ENCODE results near the gene FAM133A.

GRCh38 chrX:93660575-93660974 lies 13.4 kb upstream of the FAM133A start:
- no peak for TF ChIP-seq CTBP1 (IDR thresholded peaks at IDR 0.05; ENCODE audit: borderline replicate concordance)
- TF ChIP-seq FOXK2 (IDR thresholded peaks at IDR 0.05): no peak
- no peak for TF ChIP-seq BHLHE40 (IDR thresholded peaks at IDR 0.05; ENCODE audit: borderline replicate concordance)
- TF ChIP-seq ZNF384 (IDR thresholded peaks at IDR 0.05): no peak
- TF ChIP-seq PKNOX1 (IDR thresholded peaks at IDR 0.05): no peak
- no peak for TF ChIP-seq ELF4 (IDR thresholded peaks at IDR 0.05)
- no peak for TF ChIP-seq TARDBP (IDR thresholded peaks at IDR 0.05)
- no peak for TF ChIP-seq SUZ12 (IDR thresholded peaks at IDR 0.05)
- no peak for TF ChIP-seq SP1 (IDR thresholded peaks at IDR 0.05)
- no peak for TF ChIP-seq ARNT (IDR thresholded peaks at IDR 0.05)
- TF ChIP-seq HDGF (IDR thresholded peaks at IDR 0.05; ENCODE audit: borderline replicate concordance): no peak
- no peak for TF ChIP-seq NFRKB (IDR thresholded peaks at IDR 0.05)

Data from HEK293T (cell line).